VCaP (cell line): ENCODE data around the gene CLTRN.
"Not testable (repeated sequence)": the region's sequence is repeated elsewhere in the genome, so short reads cannot be mapped to it uniquely, and the experiment has no call there.

ENCODE experiments used
- H3K27ac ChIP-seq: fragments of 450-650 bp; 2 replicates; pipeline ENCODE4 v1.5.1; 2017
- CTCF ChIP-seq: fragments of 450-650 bp; conservative IDR thresholded peaks from 2 replicates; pipeline ENCODE4 v1.5.1; 2017; ENCODE audit warnings: mild to moderate bottlenecking, moderate library complexity

The CLTRN gene

GRCh38 chrX:15674841-15675489, 10.4 kb upstream of the CLTRN start:
- no peak for TF ChIP-seq CTCF

GRCh38 chrX:15674514-15674840, 9.9 kb upstream of the CLTRN start:
- TF ChIP-seq CTCF, result no peak
- peak overlapping the region; percentile 86 for H3K27ac ChIP-seq

More at GRCh38 chrX:15674841-15675489, 10.4 kb upstream of the CLTRN start:
- peak overlapping the region; percentile 86 for H3K27ac ChIP-seq

GRCh38 chrX:15673970-15674369, 9.4 kb upstream of the CLTRN start:
- H3K27ac ChIP-seq, result peak overlapping the region; percentile 86
- no peak for TF ChIP-seq CTCF

GRCh38 chrX:15672881-15673280, 8.3 kb upstream of the CLTRN start:
- no peak overlapping the region for H3K27ac ChIP-seq
- no peak for TF ChIP-seq CTCF

GRCh38 chrX:15663439-15663838, 1.2 kb downstream of the CLTRN start:
- H3K27ac ChIP-seq, result no peak overlapping the region
- TF ChIP-seq CTCF, result no peak

GRCh38 chrX:15654804-15655203, 9.8 kb downstream of the CLTRN start:
- not testable (repeated sequence) for H3K27ac ChIP-seq

GRCh38 chrX:15653961-15654360, 10.6 kb downstream of the CLTRN start:
- no peak for TF ChIP-seq CTCF
- H3K27ac ChIP-seq, result no peak overlapping the region

- H3K27ac ChIP-seq, result not testable (repeated sequence)
These were observed 17.1 kb downstream of the CLTRN start for GRCh38 chrX:15647510-15647909.

- TF ChIP-seq CTCF, result no peak
- no peak overlapping the region for H3K27ac ChIP-seq
These were observed 18.1 kb downstream of the CLTRN start for GRCh38 chrX:15646543-15646942.
